Neural progenitor cell (in vitro differentiated cells): ENCODE measurements around the gene HDAC5. TPM values are rescaled to one million over a fixed set of nuclear protein-coding genes. Genes with fewer than 3 reads are reported as not detected.

Experiments
- DNase-seq: peaks from one replicate; pipeline ENCODE4 v3.0.0-alpha.2; 2016; ENCODE audit warnings: low spot score
- H2AFZ ChIP-seq: fragments of 200-600 bp; sonication (generic); replicated peaks from 2 replicates; pipeline ENCODE4 v1.6.1; 2016; ENCODE audit warnings: antibody characterized with exemption
- H3F3A ChIP-seq: fragments of 200-600 bp; sonication (generic); 2 replicates; pipeline ENCODE4 v1.6.1; 2016; ENCODE audit warnings: antibody characterized with exemption, low read depth
- H3K27ac ChIP-seq: fragments of 200-600 bp; sonication (generic); 2 replicates; pipeline ENCODE4 v1.5.1; 2016; ENCODE audit warnings: mild to moderate bottlenecking
- H3K27me3 ChIP-seq: fragments of 200-600 bp; sonication (generic); 2 replicates; pipeline ENCODE4 v1.6.1; 2016; ENCODE audit warnings: mild to moderate bottlenecking, moderate library complexity
- H3K36me3 ChIP-seq: fragments of 200-600 bp; sonication (generic); 2 replicates; pipeline ENCODE4 v1.5.1; 2016
- H3K4me1 ChIP-seq: fragments of 200-600 bp; sonication (generic); 2 replicates; pipeline ENCODE4 v1.6.1; 2016; ENCODE audit warnings: mixed run types
- H3K4me2 ChIP-seq: fragments of 200-600 bp; sonication (generic); 2 replicates; pipeline ENCODE4 v1.6.1; 2016
- H3K4me3 ChIP-seq: fragments of 200-600 bp; sonication (generic); 2 replicates; pipeline ENCODE4 v1.5.1; 2016
- H3K79me2 ChIP-seq: fragments of 200-600 bp; sonication (generic); 2 replicates; pipeline ENCODE4 v1.6.1; 2016; ENCODE audit warnings: low read depth
- H3K9ac ChIP-seq: fragments of 200-600 bp; sonication (generic); 2 replicates; pipeline ENCODE4 v1.6.1; 2016
- H3K9me3 ChIP-seq: fragments of 200-600 bp; sonication (generic); 2 replicates; pipeline ENCODE4 v1.5.1; 2016; ENCODE audit warnings: low read depth
- H4K20me1 ChIP-seq: fragments of 200-600 bp; sonication (generic); 2 replicates; pipeline ENCODE4 v1.6.1; 2016; ENCODE audit warnings: low read depth
- H3K27ac Mint-ChIP-seq: 3 replicates; pipeline ENCODE4 v1.8.0; 2021; ENCODE audit warnings: mixed read lengths
- H3K27me3 Mint-ChIP-seq: 2 replicates; pipeline ENCODE4 v1.8.0; 2022; ENCODE audit warnings: low read depth, mild to moderate bottlenecking, inconsistent platforms, moderate library complexity, mixed read lengths; ENCODE audit not compliant: insufficient read depth
- H3K36me3 Mint-ChIP-seq: 3 replicates; pipeline ENCODE4 v1.8.0; 2021; ENCODE audit warnings: mixed read lengths
- H3K4me1 Mint-ChIP-seq: 3 replicates; pipeline ENCODE4 v1.8.0; 2021; ENCODE audit warnings: mixed read lengths
- H3K4me3 Mint-ChIP-seq: 3 replicates; pipeline ENCODE4 v1.8.0; 2021; ENCODE audit warnings: mild to moderate bottlenecking, moderate library complexity, mixed read lengths
- H3K9me3 Mint-ChIP-seq: 3 replicates; pipeline ENCODE4 v1.8.0; 2020; ENCODE audit warnings: mixed read lengths
- CTCF ChIP-seq: fragments of 200-600 bp; sonication (generic); IDR thresholded peaks from 2 replicates; pipeline ENCODE4 v1.5.1; 2017; ENCODE audit warnings: antibody characterized with exemption, mild to moderate bottlenecking
- EZH2 ChIP-seq: fragments of 200-600 bp; sonication (generic); IDR thresholded peaks from 2 replicates; pipeline ENCODE4 v1.6.1; 2017; ENCODE audit warnings: antibody characterized with exemption, mild to moderate bottlenecking, moderate library complexity
- EZH2phosphoT487 ChIP-seq: fragments of 200-600 bp; sonication (generic); IDR thresholded peaks from 2 replicates; pipeline ENCODE4 v1.6.1; 2017; ENCODE audit warnings: antibody characterized with exemption
- total RNA-seq: library from RNA; depleted of rRNA; stranded (reverse); fragments of >200 nt; gene quantifications from 2 replicates; pipeline ENCODE4 v1.2.3, GENCODE V29; 2015; ENCODE audit warnings: low replicate concordance

HDAC5 gene
- total RNA-seq, 1 donor from 2014 or later: 23.6 TPM

GRCh38 chr17:44086364-44087311, 36.8 kb downstream of the HDAC5 start:
- TF ChIP-seq EZH2 (no peak), CTCF (no peak), EZH2phosphoT487 (no peak)
- H3K4me1 ChIP-seq: peaks cover 29% of the 10 kb centered on the region
- no peaks in the 10 kb centered on the region for H4K20me1 ChIP-seq
- Mint-ChIP-seq H3K36me3 (peaks cover 23% of the 10 kb centered on the region), H3K4me1 (peaks cover 46% of the 10 kb centered on the region), H3K27me3 (peaks cover 6% of the 10 kb centered on the region), H3K4me3 (peak overlapping the region; percentile 80), H3K27ac (peak overlapping the region; percentile 96), H3K9me3 (no peaks in the 10 kb centered on the region)
- peaks cover 34% of the 10 kb centered on the region for H3F3A ChIP-seq
- H3K27ac ChIP-seq: peak overlapping the region; percentile 87
- H3K36me3 ChIP-seq: no peaks in the 10 kb centered on the region
- peak; percentile 67 for DNase-seq
- H3K27me3 ChIP-seq: no peaks in the 10 kb centered on the region
- H3K9ac ChIP-seq: no peak overlapping the region
- no peaks in the 10 kb centered on the region for H3K9me3 ChIP-seq
- no peaks in the 10 kb centered on the region for H3K79me2 ChIP-seq
- H2AFZ ChIP-seq: no peak overlapping the region
- H3K4me2 ChIP-seq: peak overlapping the region; percentile 66
- peak overlapping the region; percentile 29 for H3K4me3 ChIP-seq

DNA sequence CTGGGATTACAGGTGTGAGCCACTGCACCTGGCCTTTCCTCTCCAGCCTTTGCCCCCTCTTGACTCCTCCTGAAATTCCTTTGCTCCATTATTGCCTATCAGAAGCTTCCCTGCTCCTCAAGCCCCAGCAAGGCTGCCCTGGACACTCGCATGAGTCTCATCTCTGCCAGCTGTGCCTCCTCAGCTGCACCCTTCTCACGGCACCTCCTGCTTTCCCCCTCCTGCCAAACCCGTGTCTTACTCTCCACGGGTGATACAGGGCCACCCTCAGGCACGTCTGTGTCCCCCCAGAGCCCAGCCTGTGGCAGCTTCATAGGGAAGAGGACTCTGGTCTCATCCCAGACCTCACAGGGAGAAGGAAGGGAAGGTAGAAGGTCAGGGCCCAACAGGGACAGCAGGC, 37.5 kb downstream of the HDAC5 start:
- no peaks in the 10 kb centered on the region for H3K79me2 ChIP-seq
- no peak overlapping the region for H3K9ac ChIP-seq

GRCh38 chr17:44084921-44085320, 38.5 kb downstream of the HDAC5 start:
- Histone ChIP-seq H4K20me1 (no peaks in the 10 kb centered on the region), H3K9ac (no peak overlapping the region), H3K36me3 (no peaks in the 10 kb centered on the region), H3K27me3 (no peaks in the 10 kb centered on the region), H3K9me3 (no peaks in the 10 kb centered on the region), H3F3A (peaks cover 34% of the 10 kb centered on the region), H3K4me2 (peak overlapping the region; percentile 42), H3K79me2 (no peaks in the 10 kb centered on the region), H2AFZ (no peak overlapping the region), H3K27ac (peak overlapping the region; percentile 80), H3K4me3 (no peak overlapping the region), H3K4me1 (peaks cover 29% of the 10 kb centered on the region)
- peak; percentile 41 for DNase-seq
- Mint-ChIP-seq H3K4me1 (peaks cover 56% of the 10 kb centered on the region), H3K27ac (peak overlapping the region; percentile 69), H3K9me3 (no peaks in the 10 kb centered on the region), H3K27me3 (peaks cover 6% of the 10 kb centered on the region), H3K36me3 (peaks cover 28% of the 10 kb centered on the region), H3K4me3 (peak overlapping the region; percentile 63)
- TF ChIP-seq EZH2 (no peak), EZH2phosphoT487 (no peak), CTCF (no peak)

More for the DNA sequence above, 37.5 kb downstream of the HDAC5 start:
- Histone ChIP-seq H3K27ac (peak overlapping the region; percentile 34), H3K4me1 (peaks cover 29% of the 10 kb centered on the region), H4K20me1 (no peaks in the 10 kb centered on the region), H2AFZ (no peak overlapping the region), H3K9me3 (no peaks in the 10 kb centered on the region), H3F3A (peaks cover 34% of the 10 kb centered on the region), H3K4me3 (no peak overlapping the region), H3K27me3 (no peaks in the 10 kb centered on the region), H3K4me2 (peak overlapping the region; percentile 66), H3K36me3 (no peaks in the 10 kb centered on the region)
- H3K9me3 Mint-ChIP-seq: no peaks in the 10 kb centered on the region
- peak overlapping the region; percentile 18 for H3K4me3 Mint-ChIP-seq
- no peak for TF ChIP-seq CTCF
- H3K4me1 Mint-ChIP-seq: peaks cover 46% of the 10 kb centered on the region
- peak overlapping the region; percentile 89 for H3K27ac Mint-ChIP-seq
- peaks cover 22% of the 10 kb centered on the region for H3K36me3 Mint-ChIP-seq
- DNase-seq: no peak
- peaks cover 6% of the 10 kb centered on the region for H3K27me3 Mint-ChIP-seq
